ENCODE results near the gene ACY1. TPM values are rescaled to one million over a fixed set of nuclear protein-coding genes. Genes with fewer than 3 reads are reported as not detected.
A peak's percentile ranks its signal among the peaks of the same experiment; 100 is the strongest.

ACY1 gene
- total and polyA plus RNA-seq, 2 of the 13 experiments (the other 11 are each of a cell fraction or from before 2014, with no cell fraction given) = 113 to 162 TPM

DNA sequence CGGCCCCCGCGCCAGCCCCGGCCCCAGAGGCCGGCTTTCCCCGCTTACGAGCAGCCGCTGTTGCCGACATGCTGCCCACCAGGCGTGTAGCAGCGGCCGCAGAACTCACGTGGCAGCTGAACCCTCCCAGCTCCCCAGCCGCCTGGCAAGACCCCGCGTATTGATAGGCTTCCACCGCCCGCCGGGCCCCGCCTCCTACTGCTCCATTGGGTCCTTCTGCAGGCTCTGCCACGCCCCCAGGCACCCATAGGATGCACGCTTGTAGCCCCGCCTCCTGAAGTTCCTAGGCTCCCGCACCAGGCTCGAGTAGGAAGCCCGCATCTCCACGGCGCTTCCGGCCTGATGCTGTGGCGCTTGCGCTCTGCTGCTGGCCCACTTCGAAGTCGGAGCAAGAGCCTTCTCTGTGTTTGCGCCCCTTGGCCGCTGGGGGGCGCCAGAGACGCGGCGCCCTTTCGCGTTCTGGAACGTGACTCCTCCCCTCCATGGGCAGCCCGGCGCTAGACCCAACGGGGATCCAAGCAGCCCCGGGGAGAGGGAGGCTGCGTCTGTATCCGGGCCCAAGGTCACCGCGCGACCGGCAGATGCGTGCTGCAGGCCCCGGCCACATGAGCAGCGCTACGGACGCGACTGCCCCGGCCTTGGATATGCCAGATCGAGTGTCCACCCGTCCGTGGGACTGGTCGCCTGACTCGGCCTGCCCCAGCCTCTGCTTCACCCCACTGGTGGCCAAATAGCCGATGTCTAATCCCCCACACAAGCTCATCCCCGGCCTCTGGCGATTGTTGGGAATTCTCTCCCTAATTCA, 41.3 kb upstream of the ACY1 start, which contains the start of the genes PARP3 and RRP9 (continued):
- TF ChIP-seq, protein P1, sequence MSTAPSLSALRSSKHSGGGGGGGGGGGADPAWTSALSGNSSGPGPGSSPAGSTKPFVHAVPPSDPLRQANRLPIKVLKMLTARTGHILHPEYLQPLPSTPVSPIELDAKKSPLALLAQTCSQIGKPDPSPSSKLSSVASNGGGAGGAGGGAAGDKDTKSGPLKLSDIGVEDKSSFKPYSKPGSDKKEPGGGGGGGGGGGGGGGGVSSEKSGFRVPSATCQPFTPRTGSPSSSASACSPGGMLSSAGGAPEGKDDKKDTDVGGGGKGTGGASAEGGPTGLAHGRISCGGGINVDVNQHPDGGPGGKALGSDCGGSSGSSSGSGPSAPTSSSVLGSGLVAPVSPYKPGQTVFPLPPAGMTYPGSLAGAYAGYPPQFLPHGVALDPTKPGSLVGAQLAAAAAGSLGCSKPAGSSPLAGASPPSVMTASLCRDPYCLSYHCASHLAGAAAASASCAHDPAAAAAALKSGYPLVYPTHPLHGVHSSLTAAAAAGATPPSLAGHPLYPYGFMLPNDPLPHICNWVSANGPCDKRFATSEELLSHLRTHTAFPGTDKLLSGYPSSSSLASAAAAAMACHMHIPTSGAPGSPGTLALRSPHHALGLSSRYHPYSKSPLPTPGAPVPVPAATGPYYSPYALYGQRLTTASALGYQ (CRISPR knock-in tag; IDR thresholded peaks at IDR 0.05) = peak; percentile 58; the same call in 1 of the 2 replicates
- TF ChIP-seq, protein P2, sequence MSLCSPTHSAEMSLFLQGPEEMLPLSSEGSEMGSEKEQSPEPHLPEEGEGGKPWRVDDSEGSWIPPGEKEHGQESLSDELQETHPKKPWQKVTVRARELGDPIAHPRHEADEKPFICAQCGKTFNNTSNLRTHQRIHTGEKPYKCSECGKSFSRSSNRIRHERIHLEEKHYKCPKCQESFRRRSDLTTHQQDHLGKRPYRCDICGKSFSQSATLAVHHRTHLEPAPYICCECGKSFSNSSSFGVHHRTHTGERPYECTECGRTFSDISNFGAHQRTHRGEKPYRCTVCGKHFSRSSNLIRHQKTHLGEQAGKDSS (CRISPR knock-in tag; IDR thresholded peaks at IDR 0.05; ENCODE audit: borderline replicate concordance, low read depth) = peak; percentile 97
- no peak for TF ChIP-seq ZFP37 (CRISPR knock-in tag; IDR thresholded peaks at IDR 0.05; ENCODE audit: borderline replicate concordance)
- TF ChIP-seq SMYD3 (CRISPR knock-in tag; IDR thresholded peaks at IDR 0.05) = no peak
- TF ChIP-seq, protein P3, sequence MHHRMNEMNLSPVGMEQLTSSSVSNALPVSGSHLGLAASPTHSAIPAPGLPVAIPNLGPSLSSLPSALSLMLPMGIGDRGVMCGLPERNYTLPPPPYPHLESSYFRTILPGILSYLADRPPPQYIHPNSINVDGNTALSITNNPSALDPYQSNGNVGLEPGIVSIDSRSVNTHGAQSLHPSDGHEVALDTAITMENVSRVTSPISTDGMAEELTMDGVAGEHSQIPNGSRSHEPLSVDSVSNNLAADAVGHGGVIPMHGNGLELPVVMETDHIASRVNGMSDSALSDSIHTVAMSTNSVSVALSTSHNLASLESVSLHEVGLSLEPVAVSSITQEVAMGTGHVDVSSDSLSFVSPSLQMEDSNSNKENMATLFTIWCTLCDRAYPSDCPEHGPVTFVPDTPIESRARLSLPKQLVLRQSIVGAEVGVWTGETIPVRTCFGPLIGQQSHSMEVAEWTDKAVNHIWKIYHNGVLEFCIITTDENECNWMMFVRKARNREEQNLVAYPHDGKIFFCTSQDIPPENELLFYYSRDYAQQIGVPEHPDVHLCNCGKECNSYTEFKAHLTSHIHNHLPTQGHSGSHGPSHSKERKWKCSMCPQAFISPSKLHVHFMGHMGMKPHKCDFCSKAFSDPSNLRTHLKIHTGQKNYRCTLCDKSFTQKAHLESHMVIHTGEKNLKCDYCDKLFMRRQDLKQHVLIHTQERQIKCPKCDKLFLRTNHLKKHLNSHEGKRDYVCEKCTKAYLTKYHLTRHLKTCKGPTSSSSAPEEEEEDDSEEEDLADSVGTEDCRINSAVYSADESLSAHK (CRISPR knock-in tag; IDR thresholded peaks at IDR 0.05; ENCODE audit: borderline replicate concordance) = no peak
- no peak for TF ChIP-seq ZNF30 (CRISPR knock-in tag; IDR thresholded peaks at IDR 0.05)
- TF ChIP-seq ZNF34 (CRISPR knock-in tag; IDR thresholded peaks at IDR 0.05; ENCODE audit: borderline replicate concordance) = no peak
- TF ChIP-seq, protein P4, sequence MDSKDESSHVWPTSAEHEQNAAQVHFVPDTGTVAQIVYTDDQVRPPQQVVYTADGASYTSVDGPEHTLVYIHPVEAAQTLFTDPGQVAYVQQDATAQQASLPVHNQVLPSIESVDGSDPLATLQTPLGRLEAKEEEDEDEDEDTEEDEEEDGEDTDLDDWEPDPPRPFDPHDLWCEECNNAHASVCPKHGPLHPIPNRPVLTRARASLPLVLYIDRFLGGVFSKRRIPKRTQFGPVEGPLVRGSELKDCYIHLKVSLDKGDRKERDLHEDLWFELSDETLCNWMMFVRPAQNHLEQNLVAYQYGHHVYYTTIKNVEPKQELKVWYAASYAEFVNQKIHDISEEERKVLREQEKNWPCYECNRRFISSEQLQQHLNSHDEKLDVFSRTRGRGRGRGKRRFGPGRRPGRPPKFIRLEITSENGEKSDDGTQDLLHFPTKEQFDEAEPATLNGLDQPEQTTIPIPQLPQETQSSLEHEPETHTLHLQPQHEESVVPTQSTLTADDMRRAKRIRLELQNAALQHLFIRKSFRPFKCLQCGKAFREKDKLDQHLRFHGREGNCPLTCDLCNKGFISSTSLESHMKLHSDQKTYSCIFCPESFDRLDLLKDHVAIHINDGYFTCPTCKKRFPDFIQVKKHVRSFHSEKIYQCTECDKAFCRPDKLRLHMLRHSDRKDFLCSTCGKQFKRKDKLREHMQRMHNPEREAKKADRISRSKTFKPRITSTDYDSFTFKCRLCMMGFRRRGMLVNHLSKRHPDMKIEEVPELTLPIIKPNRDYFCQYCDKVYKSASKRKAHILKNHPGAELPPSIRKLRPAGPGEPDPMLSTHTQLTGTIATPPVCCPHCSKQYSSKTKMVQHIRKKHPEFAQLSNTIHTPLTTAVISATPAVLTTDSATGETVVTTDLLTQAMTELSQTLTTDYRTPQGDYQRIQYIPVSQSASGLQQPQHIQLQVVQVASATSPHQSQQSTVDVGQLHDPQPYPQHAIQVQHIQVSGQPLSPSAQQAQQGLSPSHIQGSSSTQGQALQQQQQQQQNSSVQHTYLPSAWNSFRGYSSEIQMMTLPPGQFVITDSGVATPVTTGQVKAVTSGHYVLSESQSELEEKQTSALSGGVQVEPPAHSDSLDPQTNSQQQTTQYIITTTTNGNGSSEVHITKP (CRISPR knock-in tag; IDR thresholded peaks at IDR 0.05; ENCODE audit: low read depth) = peak; percentile 77
- peak; percentile 57; the same call in 1 of the 2 replicates for TF ChIP-seq NKX3-1 (CRISPR knock-in tag; IDR thresholded peaks at IDR 0.05)
- 0 out of 2 replicates have a peak, but pooled peaks have one; percentile 35 for TF ChIP-seq RARA (CRISPR knock-in tag; IDR thresholded peaks at IDR 0.05)
- TF ChIP-seq ZMYM2 (CRISPR knock-in tag; IDR thresholded peaks at IDR 0.05) = no peak
- TF ChIP-seq, protein P5, sequence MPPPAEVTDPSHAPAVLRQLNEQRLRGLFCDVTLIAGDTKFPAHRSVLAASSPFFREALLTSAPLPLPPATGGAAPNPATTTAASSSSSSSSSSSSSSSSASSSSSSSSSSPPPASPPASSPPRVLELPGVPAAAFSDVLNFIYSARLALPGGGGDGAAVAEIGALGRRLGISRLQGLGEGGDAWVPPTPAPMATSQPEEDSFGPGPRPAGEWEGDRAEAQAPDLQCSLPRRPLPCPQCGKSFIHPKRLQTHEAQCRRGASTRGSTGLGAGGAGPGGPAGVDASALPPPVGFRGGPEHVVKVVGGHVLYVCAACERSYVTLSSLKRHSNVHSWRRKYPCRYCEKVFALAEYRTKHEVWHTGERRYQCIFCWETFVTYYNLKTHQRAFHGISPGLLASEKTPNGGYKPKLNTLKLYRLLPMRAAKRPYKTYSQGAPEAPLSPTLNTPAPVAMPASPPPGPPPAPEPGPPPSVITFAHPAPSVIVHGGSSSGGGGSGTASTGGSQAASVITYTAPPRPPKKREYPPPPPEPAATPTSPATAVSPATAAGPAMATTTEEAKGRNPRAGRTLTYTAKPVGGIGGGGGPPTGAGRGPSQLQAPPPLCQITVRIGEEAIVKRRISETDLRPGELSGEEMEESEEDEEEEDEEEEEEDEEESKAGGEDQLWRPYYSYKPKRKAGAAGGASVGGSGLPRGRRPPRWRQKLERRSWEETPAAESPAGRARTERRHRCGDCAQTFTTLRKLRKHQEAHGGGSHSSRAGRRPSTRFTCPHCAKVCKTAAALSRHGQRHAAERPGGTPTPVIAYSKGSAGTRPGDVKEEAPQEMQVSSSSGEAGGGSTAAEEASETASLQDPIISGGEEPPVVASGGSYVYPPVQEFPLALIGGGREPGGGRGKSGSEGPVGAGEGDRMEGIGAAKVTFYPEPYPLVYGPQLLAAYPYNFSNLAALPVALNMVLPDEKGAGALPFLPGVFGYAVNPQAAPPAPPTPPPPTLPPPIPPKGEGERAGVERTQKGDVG (CRISPR knock-in tag; IDR thresholded peaks at IDR 0.05; ENCODE audit: borderline replicate concordance) = peak; percentile 94; the same call in 1 of the 2 replicates
- TF ChIP-seq NONO (IDR thresholded peaks at IDR 0.05) = no peak
- peak; percentile 89 for TF ChIP-seq NONO (CRISPR knock-in tag; conservative IDR thresholded peaks at IDR 0.05)
- peak; percentile 99 for TF ChIP-seq RAD21 (CRISPR knock-in tag; IDR thresholded peaks at IDR 0.05)
- TF ChIP-seq ZNF747 (CRISPR knock-in tag; IDR thresholded peaks at IDR 0.05; ENCODE audit: borderline replicate concordance) = peak; percentile 91; the same call in 1 of the 2 replicates

Measured in HepG2 (cell line).